Right atrium auricular region (tissue), 2 donors: Measurements from ENCODE around the gene TUT4. TPM values are rescaled to one million over a fixed set of nuclear protein-coding genes. Genes with fewer than 3 reads are reported as not detected.

ENCODE experiments used
- DNase-seq: peaks from one replicate; pipeline ENCODE4 v3.0.0-alpha.2; 2019; ENCODE audit warnings: low spot score
- H3K27ac ChIP-seq, 2 donors: fragments of 200-600 bp; sonication (generic); 1 replicate in 1 of 2; 2 replicates in 1 of 2; pipeline ENCODE4 v1.5.1; 2016 to 2019
- H3K27me3 ChIP-seq, 2 donors: fragments of 200-600 bp; sonication (generic); one replicate each; pipeline versions ENCODE4 v1.5.1 to v1.6.0; 2017 to 2019
- H3K36me3 ChIP-seq: fragments of 200-600 bp; sonication (generic); one replicate; pipeline ENCODE4 v1.5.1; 2016
- H3K4me1 ChIP-seq, 2 donors: fragments of 200-600 bp; sonication (generic); one replicate each; pipeline versions ENCODE4 v1.5.1 to v1.6.0; 2017 to 2019
- H3K4me3 ChIP-seq, 2 donors: fragments of 200-600 bp; sonication (generic); 1 replicate in 1 of 2; 2 replicates in 1 of 2; pipeline ENCODE4 v1.5.1; 2017 to 2019; ENCODE audit warnings: mild to moderate bottlenecking in 1 of 2, moderate library complexity in 1 of 2
- H3K9me3 ChIP-seq, 2 donors: fragments of 200-600 bp; sonication (generic); one replicate each; pipeline ENCODE4 v1.5.1; 2019
- CTCF ChIP-seq, 2 donors: fragments of 200-600 bp; sonication (generic); IDR thresholded peaks; one replicate each; pipeline ENCODE4 v1.5.1; 2019; ENCODE audit warnings: antibody characterized with exemption in 2 of 2
- total RNA-seq, 2 donors: library from RNA; depleted of rRNA; stranded (reverse); fragments of >200 nt; gene quantifications; one replicate each; pipeline ENCODE4 v1.1.0, GENCODE V29; 2016

The TUT4 gene
- total RNA-seq, 2 donors from 2014 or later: 27.4 to 33.3 TPM

GRCh38 chr1:52454127-52454526 lies 98.8 kb downstream of the TUT4 start:
- no peaks in the 10 kb centered on the region for H3K4me1 ChIP-seq
- H3K27ac ChIP-seq: no peak overlapping the region
- no peaks in the 10 kb centered on the region for H3K36me3 ChIP-seq
- DNase-seq: no peak
- no peaks in the 10 kb centered on the region for H3K9me3 ChIP-seq
- no peaks in the 10 kb centered on the region for H3K27me3 ChIP-seq
- H3K4me3 ChIP-seq: no peak overlapping the region
- no peak for TF ChIP-seq CTCF (IDR thresholded peaks at IDR 0.05)

- no peak for DNase-seq
- no peaks in the 10 kb centered on the region for H3K9me3 ChIP-seq
- no peaks in the 10 kb centered on the region for H3K4me1 ChIP-seq
- TF ChIP-seq CTCF (IDR thresholded peaks at IDR 0.05): no peak
- H3K4me3 ChIP-seq: no peak overlapping the region
- H3K27ac ChIP-seq: no peak overlapping the region
- H3K36me3 ChIP-seq: peaks cover 50% of the 10 kb centered on the region
- no peaks in the 10 kb centered on the region for H3K27me3 ChIP-seq
These were observed 108.4 kb downstream of the TUT4 start for GRCh38 chr1:52444463-52444862.

GRCh38 chr1:52439976-52440375 lies 112.9 kb downstream of the TUT4 start:
- Histone ChIP-seq H3K9me3 (no peaks in the 10 kb centered on the region), H3K36me3 (peaks cover 65% of the 10 kb centered on the region), H3K27me3 (no peaks in the 10 kb centered on the region), H3K27ac (no peak overlapping the region), H3K4me3 (no peak overlapping the region), H3K4me1 (no peaks in the 10 kb centered on the region)
- DNase-seq: no peak
- TF ChIP-seq CTCF (IDR thresholded peaks at IDR 0.05): no peak

- Histone ChIP-seq H3K27ac (no peak overlapping the region), H3K4me1 (no peaks in the 10 kb centered on the region), H3K36me3 (peaks cover 55% of the 10 kb centered on the region)
These were observed 116.1 kb downstream of the TUT4 start for GRCh38 chr1:52436817-52437216.

GRCh38 chr1:52435650-52436049 lies 117.2 kb downstream of the TUT4 start:
- no peak for TF ChIP-seq CTCF (IDR thresholded peaks at IDR 0.05)
- H3K27me3 ChIP-seq: no peaks in the 10 kb centered on the region
- H3K36me3 ChIP-seq: peaks cover 57% of the 10 kb centered on the region

More at GRCh38 chr1:52436817-52437216, 116.1 kb downstream of the TUT4 start:
- no peak for DNase-seq
- H3K27me3 ChIP-seq: no peaks in the 10 kb centered on the region
- H3K9me3 ChIP-seq: no peaks in the 10 kb centered on the region
- no peak for TF ChIP-seq CTCF (IDR thresholded peaks at IDR 0.05)
- H3K4me3 ChIP-seq: no peak overlapping the region

GRCh38 chr1:52435211-52435610 lies 117.7 kb downstream of the TUT4 start:
- Histone ChIP-seq H3K4me3 (no peak overlapping the region), H3K4me1 (no peaks in the 10 kb centered on the region), H3K9me3 (no peaks in the 10 kb centered on the region), H3K36me3 (peaks cover 62% of the 10 kb centered on the region), H3K27me3 (no peaks in the 10 kb centered on the region), H3K27ac (no peak overlapping the region)
- DNase-seq: no peak
- TF ChIP-seq CTCF (IDR thresholded peaks at IDR 0.05): no peak

More at GRCh38 chr1:52435650-52436049, 117.2 kb downstream of the TUT4 start:
- Histone ChIP-seq H3K4me3 (no peak overlapping the region), H3K27ac (no peak overlapping the region), H3K4me1 (no peaks in the 10 kb centered on the region), H3K9me3 (no peaks in the 10 kb centered on the region)
- no peak for DNase-seq
